COLO829 (cell line): ENCODE measurements around the gene RHD.
"Not testable (repeated sequence)": the region's sequence is repeated elsewhere in the genome, so short reads cannot be mapped to it uniquely, and the experiment has no call there.

Experiments
- DNase-seq: peaks from one replicate; pipeline ENCODE4 v3.0.0; 2012; ENCODE audit warnings: low spot score

RHD gene

GRCh38 chr1:25272238-25272637 lies at the start of gene RHD:
Gene RHD, plus strand, starts transcription at chr1:25272509. Its CDS starts 39 bp downstream, at chr1:25272548.
- DNase-seq = not testable (repeated sequence)

GRCh38 chr1:25222606-25223005 lies 49.7 kb upstream of the RHD start:
- DNase-seq = no peak

- no peak for DNase-seq
These were observed 48.8 kb upstream of the RHD start for GRCh38 chr1:25223471-25223870.

GRCh38 chr1:25232027-25232865 lies 40.1 kb upstream of the RHD start, which contains the start of gene SYF2:
Gene SYF2, minus strand, starts transcription at chr1:25232502. Its CDS starts 35 bp downstream, at chr1:25232467.
- DNase-seq = peak; percentile 95

GRCh38 chr1:25232866-25233784 lies 39.2 kb upstream of the RHD start:
- peak; percentile 78 for DNase-seq

- not testable (repeated sequence) for DNase-seq
These were observed 36.9 kb upstream of the RHD start for GRCh38 chr1:25235411-25235810.

GRCh38 chr1:25236261-25236660 lies 36.0 kb upstream of the RHD start:
- DNase-seq = not testable (repeated sequence)

GRCh38 chr1:25238046-25238445 lies 34.3 kb upstream of the RHD start:
- DNase-seq = no peak

GRCh38 chr1:25239681-25240541 lies 32.4 kb upstream of the RHD start:
- peak; percentile 72 for DNase-seq

GRCh38 chr1:25243907-25244306 lies 28.4 kb upstream of the RHD start:
- no peak for DNase-seq

- DNase-seq = no peak
These were observed 26.9 kb upstream of the RHD start for GRCh38 chr1:25245393-25245792.

GRCh38 chr1:25245809-25246599 lies 26.3 kb upstream of the RHD start:
- DNase-seq = peak; percentile 45

- DNase-seq = no peak
These were observed 25.7 kb upstream of the RHD start for GRCh38 chr1:25246600-25247023.

- peak; percentile 99 for DNase-seq
These were observed 25.1 kb upstream of the RHD start, which contains the start of gene RSRP1 for GRCh38 chr1:25247024-25247828. Gene RSRP1, minus strand, starts transcription at chr1:25247454. Its CDS starts 491 bp downstream, at chr1:25246963.

- no peak for DNase-seq
These were observed 24.2 kb upstream of the RHD start for GRCh38 chr1:25247829-25248754.

- DNase-seq = no peak
These were observed 18.4 kb upstream of the RHD start for GRCh38 chr1:25253911-25254310.

- no peak for DNase-seq
These were observed 16.4 kb upstream of the RHD start for GRCh38 chr1:25255706-25256577.

GRCh38 chr1:25256578-25256965 lies 15.7 kb upstream of the RHD start:
- DNase-seq = no peak
